BE2C (cell line): ENCODE results near the gene CACNA1I.

ENCODE experiments used
- DNase-seq: peaks from one replicate; pipeline ENCODE4 v3.0.0-alpha.2; 2020
- H3K27me3 ChIP-seq: fragments of 250-450 bp; sonication (Bioruptor Pico); 2 replicates; pipeline ENCODE4 v1.5.1; 2020; ENCODE audit warnings: mild to moderate bottlenecking
- H3K36me3 ChIP-seq: fragments of 250-450 bp; sonication (Bioruptor Pico); 2 replicates; pipeline ENCODE4 v1.5.1; 2020; ENCODE audit warnings: mild to moderate bottlenecking
- H3K4me1 ChIP-seq: fragments of 250-450 bp; sonication (Bioruptor Pico); 2 replicates; pipeline ENCODE4 v1.5.1; 2020
- H3K4me3 ChIP-seq: 2 replicates; pipeline ENCODE4 v1.5.1; 2011; ENCODE audit warnings: low read depth, low read length
- H3K9me3 ChIP-seq: fragments of 250-450 bp; sonication (Bioruptor Pico); 2 replicates; pipeline ENCODE4 v1.5.1; 2020
- CTCF ChIP-seq: IDR thresholded peaks from 2 replicates; pipeline ENCODE4 v1.5.1; 2012; ENCODE audit warnings: mild to moderate bottlenecking, low read depth, low read length

The CACNA1I gene

GRCh38 chr22:39658367-39658766 lies 87.8 kb downstream of the CACNA1I start:
- no peaks in the 10 kb centered on the region for H3K9me3 ChIP-seq
- H3K36me3 ChIP-seq: no peaks in the 10 kb centered on the region
- no peak overlapping the region for H3K4me3 ChIP-seq
- no peak for TF ChIP-seq CTCF
- peaks cover 21% of the 10 kb centered on the region for H3K27me3 ChIP-seq
- H3K4me1 ChIP-seq: no peaks in the 10 kb centered on the region; the same call in 1 of the 2 replicates
- no peak for DNase-seq

GRCh38 chr22:39658806-39659463 lies 88.4 kb downstream of the CACNA1I start:
- no peak for TF ChIP-seq CTCF
- peaks cover 21% of the 10 kb centered on the region for H3K27me3 ChIP-seq
- no peaks in the 10 kb centered on the region for H3K36me3 ChIP-seq

GRCh38 chr22:39661501-39661841 lies 90.9 kb downstream of the CACNA1I start:
- Histone ChIP-seq H3K4me3 (no peak overlapping the region), H3K4me1 (no peaks in the 10 kb centered on the region)

More at GRCh38 chr22:39658806-39659463, 88.4 kb downstream of the CACNA1I start:
- Histone ChIP-seq H3K4me3 (no peak overlapping the region), H3K9me3 (no peaks in the 10 kb centered on the region), H3K4me1 (no peaks in the 10 kb centered on the region; the same call in 1 of the 2 replicates)
- DNase-seq: no peak

GRCh38 chr22:39661842-39662685 lies 91.5 kb downstream of the CACNA1I start:
- no peaks in the 10 kb centered on the region; the same call in 1 of the 2 replicates for H3K9me3 ChIP-seq
- no peak for TF ChIP-seq CTCF
- no peaks in the 10 kb centered on the region for H3K36me3 ChIP-seq
- H3K4me1 ChIP-seq: no peaks in the 10 kb centered on the region
- H3K27me3 ChIP-seq: peaks cover 13% of the 10 kb centered on the region
- H3K4me3 ChIP-seq: no peak overlapping the region
- no peak for DNase-seq

More at GRCh38 chr22:39661501-39661841, 90.9 kb downstream of the CACNA1I start:
- peaks cover 13% of the 10 kb centered on the region for H3K27me3 ChIP-seq
- no peak for DNase-seq
- no peaks in the 10 kb centered on the region for H3K36me3 ChIP-seq
- no peaks in the 10 kb centered on the region; the same call in 1 of the 2 replicates for H3K9me3 ChIP-seq
- no peak for TF ChIP-seq CTCF

GRCh38 chr22:39662686-39663052 lies 92.1 kb downstream of the CACNA1I start:
- no peaks in the 10 kb centered on the region for H3K4me1 ChIP-seq
- H3K4me3 ChIP-seq: no peak overlapping the region
- DNase-seq: no peak
- TF ChIP-seq CTCF: no peak
- H3K36me3 ChIP-seq: no peaks in the 10 kb centered on the region
- H3K9me3 ChIP-seq: no peaks in the 10 kb centered on the region; the same call in 1 of the 2 replicates
- peaks cover 13% of the 10 kb centered on the region for H3K27me3 ChIP-seq

GRCh38 chr22:39663751-39664150 lies 93.2 kb downstream of the CACNA1I start:
- Histone ChIP-seq H3K36me3 (no peaks in the 10 kb centered on the region), H3K4me3 (no peak overlapping the region), H3K9me3 (no peaks in the 10 kb centered on the region; the same call in 1 of the 2 replicates), H3K27me3 (peaks cover 13% of the 10 kb centered on the region), H3K4me1 (no peaks in the 10 kb centered on the region)
- DNase-seq: no peak
- TF ChIP-seq CTCF: no peak
